Stimulated activated CD4-positive, alpha-beta T cell treated with anti-CD3 and anti-CD28 coated beads, Interleukin-1b, Interleukin-23, amount 100 ng/mL, for 24 hours (primary cell): ENCODE measurements around the gene ANGPTL8.

ENCODE experiments used
- DNase-seq, 4 experiments: peaks; one replicate each; pipeline ENCODE4 v3.0.0-alpha.2; 2020; ENCODE audit warnings: low read depth in 4 of 4, low spot score in 1 of 4

Gene ANGPTL8

GRCh38 chr19:11239377-11240000 lies at the start of gene ANGPTL8:
ANGPTL8 (plus strand) TSS chr19:11239619; CDS start chr19:11239638, 19 bp downstream.
- DNase-seq = no peak

GRCh38 chr19:11190501-11190900 lies 48.9 kb upstream of the ANGPTL8 start:
- DNase-seq = no peak

GRCh38 chr19:11191273-11191755 lies 48.1 kb upstream of the ANGPTL8 start:
- DNase-seq = no peak

GRCh38 chr19:11191934-11192333 lies 47.5 kb upstream of the ANGPTL8 start:
- no peak for DNase-seq

- DNase-seq = no peak
Measured at GRCh38 chr19:11192957-11193939, 46.2 kb upstream of the ANGPTL8 start.

- no peak for DNase-seq
Measured at GRCh38 chr19:11194173-11194572, 45.2 kb upstream of the ANGPTL8 start.

GRCh38 chr19:11194656-11195558 lies 44.5 kb upstream of the ANGPTL8 start:
- DNase-seq = no peak

- no peak for DNase-seq
Measured at GRCh38 chr19:11195681-11196080, 43.7 kb upstream of the ANGPTL8 start.

GRCh38 chr19:11196406-11197287 lies 42.8 kb upstream of the ANGPTL8 start:
- no peak for DNase-seq

- peak; percentile 46 to 74 (median 64) for DNase-seq
Measured at GRCh38 chr19:11197291-11198174, 41.9 kb upstream of the ANGPTL8 start, which contains the start of gene KANK2. KANK2 (minus strand) TSS chr19:11197545; CDS start chr19:11194511, 3,034 bp downstream.

GRCh38 chr19:11198175-11198534 lies 41.3 kb upstream of the ANGPTL8 start:
- DNase-seq = no peak

- DNase-seq = no peak
Measured at GRCh38 chr19:11198769-11199424, 40.5 kb upstream of the ANGPTL8 start.

- DNase-seq = no peak
Measured at GRCh38 chr19:11199517-11199916, 39.9 kb upstream of the ANGPTL8 start.

- DNase-seq = no peak
Measured at GRCh38 chr19:11200015-11200574, 39.3 kb upstream of the ANGPTL8 start.

GRCh38 chr19:11200931-11201330 lies 38.5 kb upstream of the ANGPTL8 start:
- DNase-seq = no peak

- DNase-seq = no peak
Measured at GRCh38 chr19:11201791-11202190, 37.6 kb upstream of the ANGPTL8 start.

GRCh38 chr19:11202488-11203193 lies 36.8 kb upstream of the ANGPTL8 start:
- DNase-seq = no peak
